ENCODE data around the gene HK2.

The HK2 gene

DNA sequence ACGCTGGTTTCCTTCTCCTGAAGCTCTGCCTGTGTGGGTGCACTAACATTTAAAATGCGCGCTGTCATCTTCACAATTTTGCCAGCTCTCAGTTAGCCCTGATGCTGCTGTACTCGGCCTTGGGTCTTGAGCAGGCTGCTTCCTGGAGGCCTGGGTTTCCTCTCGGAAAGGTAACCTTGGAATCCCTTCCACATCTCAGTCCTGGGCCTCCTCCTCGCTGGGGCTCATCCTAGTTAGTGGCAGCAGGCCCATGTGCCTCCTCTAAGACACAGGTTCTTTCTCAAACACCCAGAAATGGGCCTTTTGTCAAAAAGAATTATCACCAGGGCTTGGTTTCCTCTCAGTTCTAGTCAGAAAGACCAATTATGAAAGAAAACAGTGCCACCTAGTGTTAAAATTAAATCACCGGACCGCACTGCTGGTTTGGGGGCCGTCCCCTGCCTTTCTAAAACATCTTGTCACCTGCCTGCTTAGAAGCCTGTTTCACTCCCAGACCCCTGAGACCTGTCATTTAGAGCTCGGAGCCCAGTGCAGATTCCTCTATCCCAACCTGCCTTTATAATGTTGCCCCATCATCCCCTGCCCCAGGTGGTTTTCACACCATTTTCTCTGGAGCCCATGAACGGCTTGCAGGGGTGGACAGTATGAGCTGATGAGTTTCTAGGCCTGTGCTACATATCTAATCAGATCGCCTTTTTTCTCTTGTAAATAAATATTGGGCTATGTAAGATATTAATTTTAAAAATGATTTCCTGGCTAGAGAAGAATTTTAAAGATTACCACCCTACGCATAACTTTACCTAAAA is 42.4 kb downstream of the HK2 start:
- TF ChIP-seq, protein P1, sequence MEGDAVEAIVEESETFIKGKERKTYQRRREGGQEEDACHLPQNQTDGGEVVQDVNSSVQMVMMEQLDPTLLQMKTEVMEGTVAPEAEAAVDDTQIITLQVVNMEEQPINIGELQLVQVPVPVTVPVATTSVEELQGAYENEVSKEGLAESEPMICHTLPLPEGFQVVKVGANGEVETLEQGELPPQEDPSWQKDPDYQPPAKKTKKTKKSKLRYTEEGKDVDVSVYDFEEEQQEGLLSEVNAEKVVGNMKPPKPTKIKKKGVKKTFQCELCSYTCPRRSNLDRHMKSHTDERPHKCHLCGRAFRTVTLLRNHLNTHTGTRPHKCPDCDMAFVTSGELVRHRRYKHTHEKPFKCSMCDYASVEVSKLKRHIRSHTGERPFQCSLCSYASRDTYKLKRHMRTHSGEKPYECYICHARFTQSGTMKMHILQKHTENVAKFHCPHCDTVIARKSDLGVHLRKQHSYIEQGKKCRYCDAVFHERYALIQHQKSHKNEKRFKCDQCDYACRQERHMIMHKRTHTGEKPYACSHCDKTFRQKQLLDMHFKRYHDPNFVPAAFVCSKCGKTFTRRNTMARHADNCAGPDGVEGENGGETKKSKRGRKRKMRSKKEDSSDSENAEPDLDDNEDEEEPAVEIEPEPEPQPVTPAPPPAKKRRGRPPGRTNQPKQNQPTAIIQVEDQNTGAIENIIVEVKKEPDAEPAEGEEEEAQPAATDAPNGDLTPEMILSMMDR (IDR thresholded peaks at IDR 0.05), result peak; percentile 65 to 74
- DNase-seq, result no peak
- Histone ChIP-seq H3K27me3 (no peaks in the 10 kb centered on the region), H3K36me3 (peaks cover 26 to 64% (median 35%) of the 10 kb centered on the region in 3 donors), H3K4me3 (no peak overlapping the region), H3K9me3 (no peaks in the 10 kb centered on the region), H3K27ac (peak overlapping the region; percentile 26 to 34), H3K4me1 (peaks cover 0 to 10% (median 3%) of the 10 kb centered on the region in 4 donors)
- intact Hi-C loops (cut with DNase I; ENCODE audit: low total_unique reads), result loop anchor here (2.0 kb wide), 2 partner anchors 39 to 161 kb away; no protein-coding TSS in a partner anchor

- intact Hi-C loops (cut with DNase I; ENCODE audit: low total_unique reads), result loop anchor here (2.0 kb wide), 2 partner anchors 41 to 163 kb away; no protein-coding TSS in a partner anchor
- TF ChIP-seq, protein P1 (IDR thresholded peaks at IDR 0.05), result no peak
- Histone ChIP-seq H3K9me3 (no peaks in the 10 kb centered on the region), H3K4me3 (no peak overlapping the region), H3K4me1 (peaks cover 0 to 10% (median 3%) of the 10 kb centered on the region in 4 donors), H3K36me3 (peaks cover 37 to 75% (median 46%) of the 10 kb centered on the region in 3 donors), H3K27ac (no peak overlapping the region), H3K27me3 (no peaks in the 10 kb centered on the region)
- DNase-seq, result no peak
Measured at GRCh38 chr2:74877376-74877775, 43.4 kb downstream of the HK2 start.

GRCh38 chr2:74877781-74878433 is 44.0 kb downstream of the HK2 start:
- intact Hi-C loops (cut with DNase I; ENCODE audit: low total_unique reads), result loop anchor here (2.0 kb wide), 2 partner anchors 41 to 163 kb away; no protein-coding TSS in a partner anchor
- Histone ChIP-seq H3K9me3 (no peaks in the 10 kb centered on the region), H3K4me1 (peaks cover 0 to 10% (median 3%) of the 10 kb centered on the region in 4 donors), H3K4me3 (no peak overlapping the region), H3K36me3 (peaks cover 37 to 80% (median 48%) of the 10 kb centered on the region in 3 donors), H3K27me3 (no peaks in the 10 kb centered on the region), H3K27ac (no peak overlapping the region)
- DNase-seq, result no peak
- TF ChIP-seq, protein P1 (IDR thresholded peaks at IDR 0.05), result no peak

GRCh38 chr2:74878551-74878950 is 44.6 kb downstream of the HK2 start:
- no peak for DNase-seq
- TF ChIP-seq, protein P1 (IDR thresholded peaks at IDR 0.05), result no peak
- Histone ChIP-seq H3K4me1 (peaks cover 0 to 10% (median 3%) of the 10 kb centered on the region in 4 donors), H3K36me3 (peaks cover 37 to 82% (median 48%) of the 10 kb centered on the region in 3 donors), H3K4me3 (no peak overlapping the region), H3K27me3 (no peaks in the 10 kb centered on the region), H3K9me3 (no peaks in the 10 kb centered on the region), H3K27ac (no peak overlapping the region)
- intact Hi-C loops (cut with DNase I; ENCODE audit: low total_unique reads), result no loop called here

DNA sequence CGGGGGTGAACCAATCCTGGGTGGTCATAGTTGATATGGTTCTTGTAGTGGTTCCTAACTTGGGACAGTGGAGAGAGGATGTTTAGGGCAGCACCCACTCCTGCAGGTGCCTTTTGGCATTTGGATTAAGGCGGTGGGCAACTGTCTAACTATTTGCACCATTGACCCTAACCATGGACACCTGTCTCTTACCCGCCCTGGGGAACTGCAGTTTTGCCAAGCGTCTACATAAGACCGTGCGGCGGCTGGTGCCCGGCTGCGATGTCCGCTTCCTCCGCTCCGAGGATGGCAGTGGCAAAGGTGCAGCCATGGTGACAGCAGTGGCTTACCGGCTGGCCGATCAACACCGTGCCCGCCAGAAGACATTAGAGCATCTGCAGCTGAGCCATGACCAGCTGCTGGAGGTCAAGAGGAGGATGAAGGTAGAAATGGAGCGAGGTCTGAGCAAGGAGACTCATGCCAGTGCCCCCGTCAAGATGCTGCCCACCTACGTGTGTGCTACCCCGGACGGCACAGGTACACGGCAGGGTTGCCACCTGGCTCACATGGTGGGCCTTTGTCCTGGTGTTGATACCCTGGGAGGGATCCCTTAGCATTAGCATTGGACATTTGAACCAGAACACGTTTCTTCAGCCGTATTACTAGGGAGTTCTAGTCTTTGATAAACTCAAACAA is 46.3 kb downstream of the HK2 start:
- intact Hi-C loops (cut with DNase I; ENCODE audit: low total_unique reads), result no loop called here
- no peak overlapping the region for H3K4me3 ChIP-seq
- H3K27me3 ChIP-seq, result no peaks in the 10 kb centered on the region
- TF ChIP-seq, protein P1 (IDR thresholded peaks at IDR 0.05), result no peak
- peaks cover 48 to 83% (median 49%) of the 10 kb centered on the region in 3 donors for H3K36me3 ChIP-seq
- no peak for DNase-seq
- H3K9me3 ChIP-seq, result no peaks in the 10 kb centered on the region
- H3K27ac ChIP-seq, result no peak overlapping the region
- peaks cover 0 to 5% (median 2%) of the 10 kb centered on the region in 4 donors for H3K4me1 ChIP-seq

Data from tibial artery (tissue), 4 donors.